ENCODE data around the gene MOCS2. TPM values are rescaled to one million over a fixed set of nuclear protein-coding genes. Genes with fewer than 3 reads are reported as not detected.

The MOCS2 gene
- total RNA-seq, 1 donor from 2014 or later, result 21.5 TPM

GRCh38 chr5:53095217-53095616 is 14.3 kb downstream of the MOCS2 start:
- peaks cover 10% of the 10 kb centered on the region for H3K4me1 Mint-ChIP-seq
- no peak for DNase-seq (ENCODE audit: low spot score in 2 of 2, unreplicated experiment in 2 of 2)
- no peak overlapping the region for H3K4me3 Mint-ChIP-seq
- no peaks in the 10 kb centered on the region for H3K9me3 Mint-ChIP-seq
- H3K27me3 Mint-ChIP-seq (ENCODE audit: low read depth), result no peaks in the 10 kb centered on the region
- H3K27ac Mint-ChIP-seq, result no peak overlapping the region
- TF ChIP-seq, protein P1, sequence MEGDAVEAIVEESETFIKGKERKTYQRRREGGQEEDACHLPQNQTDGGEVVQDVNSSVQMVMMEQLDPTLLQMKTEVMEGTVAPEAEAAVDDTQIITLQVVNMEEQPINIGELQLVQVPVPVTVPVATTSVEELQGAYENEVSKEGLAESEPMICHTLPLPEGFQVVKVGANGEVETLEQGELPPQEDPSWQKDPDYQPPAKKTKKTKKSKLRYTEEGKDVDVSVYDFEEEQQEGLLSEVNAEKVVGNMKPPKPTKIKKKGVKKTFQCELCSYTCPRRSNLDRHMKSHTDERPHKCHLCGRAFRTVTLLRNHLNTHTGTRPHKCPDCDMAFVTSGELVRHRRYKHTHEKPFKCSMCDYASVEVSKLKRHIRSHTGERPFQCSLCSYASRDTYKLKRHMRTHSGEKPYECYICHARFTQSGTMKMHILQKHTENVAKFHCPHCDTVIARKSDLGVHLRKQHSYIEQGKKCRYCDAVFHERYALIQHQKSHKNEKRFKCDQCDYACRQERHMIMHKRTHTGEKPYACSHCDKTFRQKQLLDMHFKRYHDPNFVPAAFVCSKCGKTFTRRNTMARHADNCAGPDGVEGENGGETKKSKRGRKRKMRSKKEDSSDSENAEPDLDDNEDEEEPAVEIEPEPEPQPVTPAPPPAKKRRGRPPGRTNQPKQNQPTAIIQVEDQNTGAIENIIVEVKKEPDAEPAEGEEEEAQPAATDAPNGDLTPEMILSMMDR (IDR thresholded peaks at IDR 0.05; ENCODE audit: unreplicated experiment), result no peak
- H3K36me3 Mint-ChIP-seq, result peaks cover 9% of the 10 kb centered on the region

DNA sequence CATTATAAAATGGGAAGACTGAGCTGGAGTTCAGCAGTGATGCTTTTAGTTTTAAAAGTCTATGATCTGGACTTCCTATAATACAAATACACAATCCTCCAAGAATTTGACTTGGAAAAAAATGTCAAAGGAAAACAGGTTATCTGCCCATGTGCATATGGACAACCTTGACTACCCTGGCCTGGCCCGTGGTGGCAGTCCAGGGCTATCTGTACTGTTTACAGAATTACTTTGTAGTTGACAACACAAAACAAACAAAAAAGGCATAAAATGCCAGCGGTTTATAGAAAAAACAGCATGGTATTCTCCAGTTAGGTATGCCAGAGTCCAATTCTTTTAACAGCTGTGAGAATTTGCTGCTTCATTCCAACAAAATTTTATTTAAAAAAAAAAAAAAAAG is 17.3 kb downstream of the MOCS2 start:
- no peaks in the 10 kb centered on the region for H3K36me3 Mint-ChIP-seq
- H3K27ac Mint-ChIP-seq, result no peak overlapping the region
- no peak overlapping the region for H3K4me3 Mint-ChIP-seq
- TF ChIP-seq, protein P1 (IDR thresholded peaks at IDR 0.05; ENCODE audit: unreplicated experiment), result no peak
- no peaks in the 10 kb centered on the region for H3K9me3 Mint-ChIP-seq
- peaks cover 17% of the 10 kb centered on the region for H3K4me1 Mint-ChIP-seq
- no peak for DNase-seq (ENCODE audit: low spot score in 2 of 2, unreplicated experiment in 2 of 2)
- H3K27me3 Mint-ChIP-seq (ENCODE audit: low read depth), result no peaks in the 10 kb centered on the region

GRCh38 chr5:53091289-53091688 is 18.3 kb downstream of the MOCS2 start:
- TF ChIP-seq, protein P1 (IDR thresholded peaks at IDR 0.05; ENCODE audit: unreplicated experiment), result no peak
- no peak for DNase-seq (ENCODE audit: low spot score in 2 of 2, unreplicated experiment in 2 of 2)
- Mint-ChIP-seq H3K27me3 (ENCODE audit: low read depth) (no peaks in the 10 kb centered on the region), H3K4me3 (no peak overlapping the region), H3K36me3 (no peaks in the 10 kb centered on the region), H3K4me1 (peaks cover 17% of the 10 kb centered on the region), H3K27ac (no peak overlapping the region), H3K9me3 (no peaks in the 10 kb centered on the region)

- TF ChIP-seq, protein P1 (IDR thresholded peaks at IDR 0.05; ENCODE audit: unreplicated experiment), result no peak
- H3K4me1 Mint-ChIP-seq, result peaks cover 17% of the 10 kb centered on the region
- no peak overlapping the region for H3K4me3 Mint-ChIP-seq
- peak overlapping the region; percentile 16 for H3K27ac Mint-ChIP-seq
- no peaks in the 10 kb centered on the region for H3K36me3 Mint-ChIP-seq
- no peak for DNase-seq (ENCODE audit: low spot score in 2 of 2, unreplicated experiment in 2 of 2)
- H3K9me3 Mint-ChIP-seq, result no peaks in the 10 kb centered on the region
- no peaks in the 10 kb centered on the region for H3K27me3 Mint-ChIP-seq (ENCODE audit: low read depth)
Observed at GRCh38 chr5:53090229-53090628, 19.3 kb downstream of the MOCS2 start.

DNA sequence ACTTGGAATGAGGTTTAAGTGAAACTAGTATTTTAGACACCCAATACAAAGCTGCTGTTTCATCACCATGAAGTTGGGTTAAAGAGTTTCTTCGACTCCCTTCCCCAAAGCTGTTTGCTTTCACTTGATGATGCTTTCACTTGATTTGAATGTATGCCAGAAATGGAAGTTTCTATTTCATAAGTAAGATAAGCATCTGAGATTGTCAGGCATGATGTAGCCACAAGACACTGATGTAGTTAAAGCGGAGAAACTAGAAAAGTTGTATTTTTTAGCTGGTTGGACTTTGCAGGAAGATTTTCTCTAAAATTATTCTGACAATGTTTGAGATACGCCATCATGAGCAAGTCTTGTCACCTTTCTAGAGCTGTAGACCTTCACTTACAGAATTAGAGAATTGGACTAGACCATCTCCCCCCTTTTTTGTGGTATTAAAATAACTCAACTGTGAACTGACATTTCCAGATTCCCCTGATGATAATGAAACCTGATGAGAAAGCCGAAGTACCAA is 20.0 kb downstream of the MOCS2 start:
- peaks cover 17% of the 10 kb centered on the region for H3K4me1 Mint-ChIP-seq
- no peaks in the 10 kb centered on the region for H3K27me3 Mint-ChIP-seq (ENCODE audit: low read depth)
- no peaks in the 10 kb centered on the region for H3K9me3 Mint-ChIP-seq
- H3K36me3 Mint-ChIP-seq, result no peaks in the 10 kb centered on the region
- no peak for DNase-seq (ENCODE audit: low spot score in 2 of 2, unreplicated experiment in 2 of 2)
- H3K27ac Mint-ChIP-seq, result peak overlapping the region; percentile 5
- TF ChIP-seq, protein P1 (IDR thresholded peaks at IDR 0.05; ENCODE audit: unreplicated experiment), result no peak
- no peak overlapping the region for H3K4me3 Mint-ChIP-seq

DNA sequence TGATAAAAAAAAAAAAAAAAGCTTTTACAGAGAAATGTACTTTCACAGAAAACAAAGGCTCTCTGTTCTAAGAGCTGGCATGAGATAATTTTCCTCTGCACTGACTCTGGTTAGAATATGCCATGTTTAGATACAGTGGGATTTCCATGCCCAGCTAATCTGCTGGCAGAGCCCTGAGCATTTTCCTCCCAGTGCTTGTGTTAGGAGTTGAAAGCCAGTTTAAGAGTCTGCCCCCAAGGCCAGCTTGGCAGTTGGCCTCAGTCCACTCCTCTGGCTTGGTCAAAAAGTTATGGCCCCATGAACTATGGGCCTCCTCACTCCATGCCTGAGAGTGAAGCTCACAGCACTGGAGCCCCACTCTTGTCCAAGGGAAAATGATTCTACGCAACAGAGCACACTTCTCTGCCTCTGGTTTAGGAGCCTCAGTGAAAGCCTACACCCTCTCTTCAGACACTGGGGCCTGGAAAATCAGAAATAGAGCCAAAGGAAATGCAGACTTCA is 21.9 kb downstream of the MOCS2 start:
- H3K9me3 Mint-ChIP-seq, result no peaks in the 10 kb centered on the region
- no peak for DNase-seq (ENCODE audit: low spot score in 2 of 2, unreplicated experiment in 2 of 2)
- H3K4me1 Mint-ChIP-seq, result peaks cover 17% of the 10 kb centered on the region

More for the DNA sequence above, 21.9 kb downstream of the MOCS2 start:
- no peaks in the 10 kb centered on the region for H3K27me3 Mint-ChIP-seq (ENCODE audit: low read depth)
- no peaks in the 10 kb centered on the region for H3K36me3 Mint-ChIP-seq
- no peak overlapping the region for H3K27ac Mint-ChIP-seq
- H3K4me3 Mint-ChIP-seq, result no peak overlapping the region
- TF ChIP-seq, protein P1 (IDR thresholded peaks at IDR 0.05; ENCODE audit: unreplicated experiment), result no peak
